Measurements from ENCODE around the gene DECR2.

Gene DECR2

GRCh38 chr16:445566-445965 is 43.9 kb downstream of the DECR2 start:
- no peak overlapping the region for H3K4me3 ChIP-seq (ENCODE audit: low read depth in 1 of 2, low read length in 2 of 2)
- no peak overlapping the region for H2AFZ ChIP-seq (ENCODE audit: low read depth, low read length)
- TF ChIP-seq, protein P1, sequence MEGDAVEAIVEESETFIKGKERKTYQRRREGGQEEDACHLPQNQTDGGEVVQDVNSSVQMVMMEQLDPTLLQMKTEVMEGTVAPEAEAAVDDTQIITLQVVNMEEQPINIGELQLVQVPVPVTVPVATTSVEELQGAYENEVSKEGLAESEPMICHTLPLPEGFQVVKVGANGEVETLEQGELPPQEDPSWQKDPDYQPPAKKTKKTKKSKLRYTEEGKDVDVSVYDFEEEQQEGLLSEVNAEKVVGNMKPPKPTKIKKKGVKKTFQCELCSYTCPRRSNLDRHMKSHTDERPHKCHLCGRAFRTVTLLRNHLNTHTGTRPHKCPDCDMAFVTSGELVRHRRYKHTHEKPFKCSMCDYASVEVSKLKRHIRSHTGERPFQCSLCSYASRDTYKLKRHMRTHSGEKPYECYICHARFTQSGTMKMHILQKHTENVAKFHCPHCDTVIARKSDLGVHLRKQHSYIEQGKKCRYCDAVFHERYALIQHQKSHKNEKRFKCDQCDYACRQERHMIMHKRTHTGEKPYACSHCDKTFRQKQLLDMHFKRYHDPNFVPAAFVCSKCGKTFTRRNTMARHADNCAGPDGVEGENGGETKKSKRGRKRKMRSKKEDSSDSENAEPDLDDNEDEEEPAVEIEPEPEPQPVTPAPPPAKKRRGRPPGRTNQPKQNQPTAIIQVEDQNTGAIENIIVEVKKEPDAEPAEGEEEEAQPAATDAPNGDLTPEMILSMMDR (IDR thresholded peaks at IDR 0.05; ENCODE audit: borderline replicate concordance, extremely low read depth, low read length, poor library complexity, severe bottlenecking) = no peak
- TF ChIP-seq EZH2 (IDR thresholded peaks at IDR 0.05; ENCODE audit: borderline replicate concordance, low read depth, low read length, severe bottlenecking) = no peak
- H4K20me1 ChIP-seq (ENCODE audit: insufficient read depth, low read length) = peaks cover 59% of the 10 kb centered on the region; the same call in 1 of the 2 replicates
- no peaks in the 10 kb centered on the region for H3K27me3 ChIP-seq (ENCODE audit: insufficient read depth, low read length, poor library complexity)
- H3K9me3 ChIP-seq (ENCODE audit: insufficient read depth, low read length, severe bottlenecking) = no peaks in the 10 kb centered on the region
- no peak overlapping the region for H3K4me2 ChIP-seq (ENCODE audit: insufficient read depth, low read length)
- ATAC-seq (ENCODE audit: insufficient read depth, low read depth) (no peak; the same call in 2 of the 3 replicates), DNase-seq (no peak)
- H3K4me1 ChIP-seq (ENCODE audit: insufficient read depth, low read length) = no peaks in the 10 kb centered on the region
- peaks cover 84% of the 10 kb centered on the region for H3K79me2 ChIP-seq (ENCODE audit: insufficient read depth, low read length)
- no peak overlapping the region for H3K9ac ChIP-seq (ENCODE audit: low read depth, low read length)
- peaks cover 20% of the 10 kb centered on the region for H3K36me3 ChIP-seq (ENCODE audit: insufficient read depth, low read length)
- no peak overlapping the region for H3K27ac ChIP-seq (ENCODE audit: low read length)

DNA sequence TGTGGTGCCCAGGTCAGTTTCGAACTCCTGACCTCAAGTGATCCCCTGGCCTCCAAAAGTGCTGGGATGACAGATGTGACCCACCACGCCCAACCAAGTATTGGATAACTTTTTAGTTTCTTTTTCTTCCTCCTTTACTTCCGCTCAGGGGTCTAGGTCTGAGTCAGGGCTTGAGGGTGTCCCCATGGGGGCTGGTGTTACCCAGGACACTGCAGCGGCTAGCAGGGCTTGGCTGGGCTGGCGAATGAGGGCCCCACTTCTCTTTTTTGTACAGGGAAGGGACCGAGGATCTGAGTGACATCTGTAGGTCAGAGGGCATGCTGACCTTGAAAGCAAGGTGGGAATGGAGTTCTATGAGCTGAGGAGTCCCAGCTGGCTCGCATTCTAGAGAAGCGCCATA is 48.7 kb downstream of the DECR2 start:
- no peaks in the 10 kb centered on the region for H3K9me3 ChIP-seq (ENCODE audit: insufficient read depth, low read length, severe bottlenecking)
- H4K20me1 ChIP-seq (ENCODE audit: insufficient read depth, low read length) = peaks cover 47% of the 10 kb centered on the region; the same call in 1 of the 2 replicates
- H3K36me3 ChIP-seq (ENCODE audit: insufficient read depth, low read length) = peaks cover 7% of the 10 kb centered on the region; the same call in 1 of the 2 replicates
- no peak overlapping the region for H3K9ac ChIP-seq (ENCODE audit: low read depth, low read length)
- no peak overlapping the region for H3K4me2 ChIP-seq (ENCODE audit: insufficient read depth, low read length)
- no peak overlapping the region for H2AFZ ChIP-seq (ENCODE audit: low read depth, low read length)
- ATAC-seq (ENCODE audit: insufficient read depth, low read depth) (no peak), DNase-seq (no peak)
- TF ChIP-seq EZH2 (IDR thresholded peaks at IDR 0.05; ENCODE audit: borderline replicate concordance, low read depth, low read length, severe bottlenecking) = no peak
- TF ChIP-seq, protein P1 (IDR thresholded peaks at IDR 0.05; ENCODE audit: borderline replicate concordance, extremely low read depth, low read length, poor library complexity, severe bottlenecking) = no peak
- no peak overlapping the region for H3K27ac ChIP-seq (ENCODE audit: low read length)
- no peaks in the 10 kb centered on the region for H3K27me3 ChIP-seq (ENCODE audit: insufficient read depth, low read length, poor library complexity)
- H3K79me2 ChIP-seq (ENCODE audit: insufficient read depth, low read length) = peaks cover 67% of the 10 kb centered on the region
- H3K4me1 ChIP-seq (ENCODE audit: insufficient read depth, low read length) = no peaks in the 10 kb centered on the region
- H3K4me3 ChIP-seq (ENCODE audit: low read depth in 1 of 2, low read length in 2 of 2) = no peak overlapping the region

DNA sequence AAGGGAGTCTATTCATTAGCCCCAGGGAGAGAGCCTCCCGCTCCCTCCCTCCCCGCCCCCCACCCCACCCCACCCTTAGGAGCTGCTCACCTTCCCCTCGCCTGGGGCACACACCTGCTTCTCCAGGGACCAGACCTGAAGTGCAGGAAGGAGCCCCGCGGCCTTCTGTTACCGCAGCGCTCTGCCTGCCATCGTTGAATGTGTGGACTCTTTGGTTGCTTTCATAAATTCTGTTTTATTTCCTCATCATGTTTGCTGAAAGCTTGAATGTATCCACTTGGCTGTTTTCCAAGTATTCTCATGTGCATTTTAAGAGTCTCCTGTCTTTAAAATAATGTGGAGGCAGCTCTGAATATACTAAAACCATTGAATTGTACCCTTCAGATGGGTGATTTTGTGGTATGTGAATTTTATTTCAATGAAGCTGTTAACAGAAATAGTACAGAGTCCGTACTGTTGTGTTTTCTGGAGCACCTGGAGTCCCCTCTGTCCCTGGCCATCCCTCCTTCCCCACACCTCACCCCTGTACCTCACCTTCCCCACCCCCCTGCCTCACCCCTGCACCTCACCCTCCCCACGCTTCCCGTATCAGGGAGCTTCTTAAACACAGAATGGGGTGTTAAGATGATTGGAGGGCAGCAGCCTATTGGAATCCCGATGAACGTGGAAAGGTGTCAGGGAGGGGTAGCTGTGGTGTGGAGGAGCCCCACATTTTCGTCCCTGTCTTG is 49.3 kb downstream of the DECR2 start:
- H3K27me3 ChIP-seq (ENCODE audit: insufficient read depth, low read length, poor library complexity) = no peaks in the 10 kb centered on the region
- H3K4me1 ChIP-seq (ENCODE audit: insufficient read depth, low read length) = no peaks in the 10 kb centered on the region
- H3K36me3 ChIP-seq (ENCODE audit: insufficient read depth, low read length) = peaks cover 7% of the 10 kb centered on the region; the same call in 1 of the 2 replicates
- ATAC-seq (ENCODE audit: insufficient read depth, low read depth) (no peak), DNase-seq (no peak)
- no peak overlapping the region for H3K27ac ChIP-seq (ENCODE audit: low read length)
- H2AFZ ChIP-seq (ENCODE audit: low read depth, low read length) = no peak overlapping the region
- no peak overlapping the region for H3K9ac ChIP-seq (ENCODE audit: low read depth, low read length)
- no peak overlapping the region for H3K4me3 ChIP-seq (ENCODE audit: low read depth in 1 of 2, low read length in 2 of 2)
- H4K20me1 ChIP-seq (ENCODE audit: insufficient read depth, low read length) = peaks cover 43% of the 10 kb centered on the region; the same call in 1 of the 2 replicates
- no peaks in the 10 kb centered on the region for H3K9me3 ChIP-seq (ENCODE audit: insufficient read depth, low read length, severe bottlenecking)
- peaks cover 67% of the 10 kb centered on the region for H3K79me2 ChIP-seq (ENCODE audit: insufficient read depth, low read length)
- no peak overlapping the region for H3K4me2 ChIP-seq (ENCODE audit: insufficient read depth, low read length)
- TF ChIP-seq, protein P1 (IDR thresholded peaks at IDR 0.05; ENCODE audit: borderline replicate concordance, extremely low read depth, low read length, poor library complexity, severe bottlenecking) = no peak
- no peak for TF ChIP-seq EZH2 (IDR thresholded peaks at IDR 0.05; ENCODE audit: borderline replicate concordance, low read depth, low read length, severe bottlenecking)
